GDM1 (cell line): ENCODE measurements around the gene LILRA6.
A peak's percentile ranks its signal among the peaks of the same experiment; 100 is the strongest.
"Not testable (repeated sequence)": the region's sequence is repeated elsewhere in the genome, so short reads cannot be mapped to it uniquely, and the experiment has no call there.

Source experiments
- DNase-seq: peaks from one replicate; lab custom pipeline; 2025; lab: John Stamatoyannopoulos, UW

Gene LILRA6

GRCh38 chr19:54231077-54231931 lies 11.3 kb downstream of the LILRA6 start:
- DNase-seq, result peak; percentile 58

- DNase-seq, result no peak
These were observed 12.6 kb downstream of the LILRA6 start for GRCh38 chr19:54230031-54230430.

DNA sequence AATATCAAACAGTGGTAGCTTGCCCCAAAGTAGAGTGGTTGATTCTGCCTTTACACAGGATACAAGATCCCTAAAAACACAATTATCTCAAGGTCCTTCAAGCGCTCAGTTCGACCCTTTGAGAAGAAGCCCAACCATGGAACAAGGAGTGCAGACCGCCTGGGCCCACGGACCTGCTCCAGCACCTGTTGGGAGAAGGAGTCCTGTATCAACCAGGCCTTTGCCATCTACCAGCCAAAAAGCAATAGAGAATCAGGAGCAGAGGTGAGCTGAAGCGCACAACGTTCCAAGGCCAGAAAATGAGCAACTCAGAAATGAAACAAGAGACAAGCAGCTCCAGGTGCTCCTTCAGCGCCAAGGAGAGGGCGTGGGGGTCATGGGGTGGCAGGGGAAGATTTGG lies 13.4 kb downstream of the LILRA6 start:
- no peak for DNase-seq

DNA sequence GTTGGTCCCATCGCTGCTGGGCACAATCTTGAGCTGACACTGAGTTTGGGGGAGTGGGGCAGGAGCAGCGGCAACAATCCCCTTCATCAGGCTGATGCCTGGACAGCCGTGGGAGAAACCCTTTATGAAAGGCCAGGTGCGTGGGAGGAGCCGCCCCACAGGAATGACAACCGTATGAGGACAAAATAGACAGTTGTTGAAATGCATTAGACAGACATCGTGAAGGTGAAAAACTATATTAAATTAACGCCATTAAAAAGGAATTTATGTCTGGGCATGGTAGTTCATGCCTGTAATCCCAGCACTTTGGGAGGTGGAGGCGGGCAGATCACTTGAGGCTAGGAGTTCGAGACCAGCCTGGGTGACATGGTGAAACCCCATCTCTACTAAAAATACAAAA lies 18.0 kb downstream of the LILRA6 start:
- not testable (repeated sequence) for DNase-seq

GRCh38 chr19:54223937-54224281 lies 18.7 kb downstream of the LILRA6 start:
- not testable (repeated sequence) for DNase-seq

DNA sequence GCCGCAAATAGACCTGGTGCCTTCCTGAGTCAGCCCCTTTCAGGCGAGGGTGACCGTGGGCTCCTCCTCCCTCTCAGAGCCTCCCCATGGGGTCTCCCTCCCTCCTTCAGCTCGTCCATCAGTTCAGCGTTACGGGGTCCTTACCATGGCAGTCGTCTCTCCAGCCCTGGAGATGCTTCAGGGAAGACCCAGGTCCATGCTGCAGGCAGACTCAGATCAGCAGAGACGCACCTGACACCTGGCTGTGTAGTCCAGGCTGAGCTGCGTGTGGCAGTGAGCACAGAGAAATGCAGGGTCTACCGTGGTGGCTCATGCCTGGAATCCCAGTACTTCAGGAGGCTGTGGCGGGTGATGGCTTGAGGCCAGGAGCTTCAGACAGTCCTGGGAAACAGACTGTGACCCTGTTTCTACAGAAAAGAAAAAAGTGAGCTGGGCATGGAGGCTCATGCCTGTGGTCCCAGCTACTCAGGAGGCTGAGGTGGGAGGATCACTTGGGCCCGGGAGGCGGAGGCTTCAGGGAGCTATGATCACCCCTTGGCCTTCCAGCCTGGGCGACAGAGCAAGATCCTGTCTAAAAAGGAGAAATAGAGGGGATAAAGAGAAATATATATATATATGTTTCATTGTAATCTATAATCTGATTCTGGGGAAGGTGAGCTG lies 19.2 kb downstream of the LILRA6 start:
- not testable (repeated sequence) for DNase-seq

DNA sequence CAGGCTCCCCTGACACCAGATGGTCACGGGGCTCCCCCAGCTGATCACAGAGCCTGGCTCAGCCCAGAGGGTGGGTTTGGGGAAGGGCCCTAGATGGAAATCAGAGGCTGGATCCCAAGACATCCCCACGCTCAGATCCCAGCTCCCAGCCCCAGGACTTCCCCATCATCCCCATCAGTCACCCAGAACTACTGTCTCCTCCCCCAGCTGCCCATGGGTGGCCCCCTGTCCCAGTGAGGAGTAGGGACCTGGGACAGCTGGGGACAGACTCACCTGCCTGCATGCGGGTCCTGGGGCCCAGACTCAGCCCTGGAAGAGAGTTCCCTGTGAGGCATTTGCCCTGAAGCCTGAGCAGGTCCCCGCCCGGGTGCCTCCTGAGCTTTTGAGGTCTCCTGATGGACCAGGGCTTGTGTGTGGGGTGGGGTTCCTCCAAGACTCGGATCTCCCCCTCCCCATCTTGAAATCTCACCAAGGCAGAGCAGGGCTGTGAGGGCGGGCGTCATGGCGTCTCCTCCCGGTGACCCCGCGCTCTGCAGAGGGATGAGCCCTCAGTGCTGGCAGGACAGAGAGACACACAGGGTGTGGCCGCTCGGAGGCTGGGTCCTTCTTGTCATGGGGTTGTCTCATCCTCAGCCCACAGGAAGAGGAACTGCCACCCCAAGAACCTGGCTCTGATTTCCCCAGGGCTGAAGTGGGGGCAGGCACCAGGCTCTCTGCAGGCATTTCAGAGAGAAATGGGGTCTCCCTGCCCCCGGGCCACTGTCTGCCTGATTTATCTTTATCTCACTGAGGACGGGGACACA lies 19.9 kb downstream of the LILRA6 start, which contains the start of gene LILRB3:
Gene LILRB3, minus strand, starts transcription at position 534 of the 803 bp plus-strand sequence. Its CDS starts 31 bp downstream, at position 503.
- not testable (repeated sequence) for DNase-seq

DNA sequence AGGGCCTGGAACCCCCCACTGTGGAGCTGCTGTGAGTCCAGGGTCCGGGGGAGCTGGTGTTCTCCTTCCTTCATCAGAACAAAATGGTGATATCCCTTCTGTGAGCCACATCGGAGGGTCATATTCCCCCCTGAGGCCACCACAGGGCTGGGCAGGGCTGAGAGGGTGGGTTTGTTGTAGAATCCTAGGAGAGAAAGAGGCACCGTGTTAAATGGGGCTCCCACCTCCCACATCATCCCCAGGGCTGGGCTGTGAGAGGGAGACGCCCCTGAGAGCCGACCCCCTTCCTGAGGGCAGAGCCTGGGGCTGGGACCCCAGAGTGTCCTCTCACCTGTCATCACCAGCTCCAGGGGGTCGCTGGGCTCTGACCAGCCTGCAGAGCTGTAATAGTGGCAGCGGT lies 20.6 kb downstream of the LILRA6 start:
- not testable (repeated sequence) for DNase-seq

DNA sequence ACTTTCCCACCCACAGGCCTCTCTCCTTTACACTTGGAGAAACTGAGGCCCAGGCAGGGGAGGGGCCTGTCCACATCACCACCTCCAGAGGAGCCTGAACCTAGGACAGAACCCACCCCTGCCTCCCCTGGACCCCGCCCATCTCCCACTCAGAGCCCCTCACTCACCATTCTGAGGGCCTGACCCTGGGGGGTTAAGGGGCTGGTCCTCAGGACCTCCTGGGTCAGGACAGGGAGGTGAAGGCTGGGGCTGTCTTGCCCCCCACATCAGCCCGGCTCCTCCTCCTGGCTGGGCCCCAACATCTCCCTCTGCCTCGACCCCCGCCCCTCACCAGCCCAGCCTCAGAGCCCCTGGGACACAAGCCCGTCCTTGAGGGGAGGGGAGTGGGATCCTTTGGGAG lies 22.9 kb downstream of the LILRA6 start:
- DNase-seq, result not testable (repeated sequence)

DNA sequence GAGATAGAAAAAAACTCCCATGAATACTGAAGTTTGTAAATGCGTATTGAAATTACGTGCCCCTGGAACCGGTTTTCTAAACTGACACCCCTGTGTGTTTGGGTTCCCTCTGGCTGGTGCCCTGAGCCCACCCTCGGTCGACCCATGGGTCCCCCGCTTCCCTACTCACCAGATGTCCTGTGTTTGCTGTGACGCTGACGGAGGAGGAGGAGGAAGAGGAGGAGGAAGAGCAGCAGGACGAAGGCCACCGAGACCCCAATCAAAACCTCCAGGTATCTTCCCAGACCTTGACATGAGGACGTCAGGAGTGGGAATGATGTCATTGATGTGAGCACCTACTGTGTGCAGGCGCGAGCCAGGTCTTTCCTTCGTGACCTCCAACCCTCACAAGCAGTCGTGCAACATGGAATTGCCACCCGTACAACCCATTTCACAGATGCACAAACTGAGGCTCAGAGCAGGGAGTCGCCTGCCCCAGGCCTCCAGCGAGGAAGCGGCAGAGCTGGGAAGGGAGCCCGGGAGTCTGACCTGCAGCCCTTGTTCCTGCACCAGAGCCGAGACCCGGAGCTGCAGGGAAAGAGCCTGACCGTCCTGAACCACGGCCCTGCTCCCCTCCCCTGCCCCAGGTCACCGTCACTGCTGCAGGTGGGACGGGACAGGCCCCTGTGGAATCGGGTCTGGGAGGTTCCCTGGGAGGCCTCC lies 23.5 kb downstream of the LILRA6 start:
- no peak for DNase-seq

GRCh38 chr19:54218259-54218658 lies 24.3 kb downstream of the LILRA6 start:
- no peak for DNase-seq

GRCh38 chr19:54217517-54218247 lies 24.9 kb downstream of the LILRA6 start:
- not testable (repeated sequence) for DNase-seq

GRCh38 chr19:54216869-54217268 lies 25.7 kb downstream of the LILRA6 start:
- no peak for DNase-seq

GRCh38 chr19:54214734-54215133 lies 27.9 kb downstream of the LILRA6 start:
- not testable (repeated sequence) for DNase-seq

GRCh38 chr19:54214217-54214616 lies 28.4 kb downstream of the LILRA6 start:
- not testable (repeated sequence) for DNase-seq

DNA sequence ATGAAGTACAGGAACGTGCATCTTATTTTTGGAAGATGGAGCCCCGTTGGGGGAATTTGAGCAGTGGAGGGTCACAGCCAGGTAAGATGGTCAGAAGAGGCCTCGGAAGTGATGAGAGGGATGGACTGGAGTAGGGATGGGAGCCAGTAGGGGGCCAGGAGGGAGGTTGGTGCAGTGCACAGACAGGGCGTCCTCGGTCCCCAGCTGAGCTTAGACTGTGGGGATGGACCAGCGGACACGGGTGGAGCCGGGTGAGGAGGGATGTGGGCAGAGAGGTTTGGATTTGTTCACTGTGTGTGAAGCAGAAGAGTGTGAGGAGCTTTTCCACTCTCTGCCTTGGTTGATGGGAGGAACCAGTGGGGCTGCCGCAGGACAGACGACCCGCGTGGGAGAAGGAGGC lies 31.4 kb downstream of the LILRA6 start:
- no peak for DNase-seq

- DNase-seq, result peak; percentile 72
These were observed 32.6 kb downstream of the LILRA6 start for GRCh38 chr19:54209811-54210494.

- DNase-seq, result no peak
These were observed 33.4 kb downstream of the LILRA6 start for GRCh38 chr19:54209058-54209810.

GRCh38 chr19:54208784-54209057 lies 33.9 kb downstream of the LILRA6 start:
- DNase-seq, result no peak
